Measurements from ENCODE around the gene FGF21.

Gene FGF21

DNA sequence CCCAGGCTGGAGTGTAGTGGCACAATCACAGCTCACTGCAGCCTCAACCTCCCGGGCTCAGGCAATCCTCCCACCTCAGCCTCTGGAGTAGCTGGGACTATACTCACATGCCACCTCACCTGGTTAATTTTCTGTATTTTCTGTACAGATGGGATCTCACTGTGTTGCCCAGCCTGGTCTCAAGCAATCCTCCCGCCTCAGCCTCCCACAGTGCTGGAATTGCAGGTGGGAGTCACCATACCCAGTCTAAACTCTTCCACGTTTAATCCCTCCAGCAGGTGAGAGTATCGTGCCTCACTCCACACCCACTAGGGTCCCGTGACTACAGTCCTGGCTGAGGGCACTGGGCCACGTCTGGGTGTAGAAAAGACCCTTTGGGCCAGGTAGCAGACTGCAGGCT is 39.0 kb downstream of the FGF21 start:
- no peak for DNase-seq

DNA sequence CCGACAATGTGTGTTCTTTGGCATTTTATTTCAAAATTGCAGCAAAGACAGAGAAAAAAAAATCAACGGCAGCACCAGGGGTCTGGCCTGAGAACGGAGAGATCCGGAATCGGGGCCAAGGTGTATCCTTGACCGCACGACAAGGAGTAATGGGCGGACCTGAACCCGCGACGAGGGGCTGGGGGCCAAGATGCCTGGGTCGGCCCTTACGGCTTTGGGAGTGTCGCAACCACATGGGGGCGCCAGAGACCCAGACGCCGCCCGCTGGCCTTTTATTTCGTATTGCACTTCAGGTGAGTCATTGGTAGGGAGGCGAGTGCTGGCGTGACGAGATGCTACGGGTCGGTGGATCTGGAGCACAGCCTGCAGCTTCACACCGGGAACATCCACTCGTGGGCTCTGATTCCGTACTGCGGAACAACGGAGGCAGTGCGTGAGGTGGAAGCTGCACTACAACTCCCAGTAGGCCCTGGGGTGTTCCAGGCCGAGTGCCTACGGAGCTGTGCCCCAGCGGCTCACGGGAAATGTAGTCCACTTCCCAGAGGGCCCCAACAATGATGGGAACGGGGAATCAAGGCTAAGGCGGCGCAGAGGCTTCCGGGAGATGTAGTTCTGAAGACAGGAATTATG is 39.8 kb downstream of the FGF21 start:
- DNase-seq: peak; percentile 97

DNA sequence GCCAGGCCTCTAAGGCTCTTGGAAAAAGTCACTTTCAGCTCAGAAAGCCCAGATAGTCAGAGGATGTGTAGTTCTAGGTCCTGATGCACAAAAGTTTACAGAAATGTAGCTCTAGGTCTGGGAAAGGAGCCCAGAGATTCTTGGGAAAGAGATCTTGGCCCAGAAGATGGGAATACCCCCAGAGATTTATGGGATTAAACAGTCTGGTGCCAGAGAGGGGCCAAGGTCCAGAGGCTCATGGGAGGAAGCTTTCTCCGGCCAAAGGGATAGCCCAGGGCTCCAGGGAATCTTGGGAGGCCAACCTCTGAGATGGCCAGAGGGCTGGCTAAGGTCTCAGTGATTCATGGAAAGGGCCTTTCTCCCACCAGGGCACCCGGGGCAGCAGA is 40.4 kb downstream of the FGF21 start:
- DNase-seq: no peak

DNA sequence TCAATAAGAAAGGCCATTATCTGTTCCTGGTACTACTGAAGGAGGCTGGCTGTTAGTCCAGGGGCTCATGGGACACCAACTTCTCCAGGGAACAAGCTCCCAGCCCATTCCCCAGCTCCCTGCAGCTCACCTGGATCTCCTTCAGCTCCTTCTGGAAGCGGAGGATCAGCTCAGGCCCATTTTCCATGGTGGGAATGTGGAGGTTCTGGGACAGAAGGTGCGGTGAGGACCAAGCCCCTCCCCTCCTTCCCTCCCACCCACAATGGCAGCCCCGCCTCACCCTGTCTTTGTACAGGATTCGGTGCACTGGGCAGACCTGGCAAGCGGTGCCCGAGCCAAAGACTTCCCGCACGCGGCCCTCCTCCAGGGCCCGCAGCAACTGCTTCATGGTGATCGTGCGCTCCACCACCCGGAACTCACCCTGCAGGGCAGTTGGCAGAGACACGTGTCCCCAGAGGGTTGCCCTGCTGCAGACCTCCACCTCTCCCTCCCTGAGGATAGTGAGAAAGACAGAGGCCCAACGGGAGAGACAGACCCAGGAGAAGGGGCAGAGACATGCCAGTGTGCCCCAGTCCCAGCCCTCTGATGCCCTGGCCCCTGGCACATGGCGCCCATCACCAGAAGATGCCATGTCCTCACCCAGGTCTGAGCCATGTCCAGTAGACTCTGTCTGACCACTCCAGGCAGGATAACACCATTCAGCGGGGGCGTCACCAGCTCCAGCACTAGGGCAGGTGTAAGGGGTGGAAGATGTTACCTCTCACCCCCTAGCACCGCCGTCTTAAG is 41.2 kb downstream of the FGF21 start:
- DNase-seq: no peak

DNA sequence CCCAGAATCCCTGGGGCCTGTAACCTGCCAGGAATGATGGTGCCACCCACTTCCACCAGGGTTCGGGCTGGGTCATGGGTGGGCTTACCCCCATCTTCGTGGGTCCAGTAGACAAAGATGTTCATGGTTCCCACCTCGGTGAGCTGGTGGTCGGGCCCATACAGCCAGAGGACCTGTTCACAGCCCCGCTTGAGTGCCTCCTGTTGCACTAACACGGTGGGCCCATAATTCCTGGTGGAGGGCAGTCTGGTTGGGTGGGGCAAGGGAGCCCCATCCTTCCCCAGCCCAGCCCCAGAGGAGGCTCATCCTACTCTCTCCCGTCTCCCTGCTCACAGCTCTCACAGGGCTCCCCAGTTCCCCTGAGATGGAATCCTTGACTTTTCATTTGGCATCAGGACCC is 41.8 kb downstream of the FGF21 start:
- DNase-seq: no peak

DNA sequence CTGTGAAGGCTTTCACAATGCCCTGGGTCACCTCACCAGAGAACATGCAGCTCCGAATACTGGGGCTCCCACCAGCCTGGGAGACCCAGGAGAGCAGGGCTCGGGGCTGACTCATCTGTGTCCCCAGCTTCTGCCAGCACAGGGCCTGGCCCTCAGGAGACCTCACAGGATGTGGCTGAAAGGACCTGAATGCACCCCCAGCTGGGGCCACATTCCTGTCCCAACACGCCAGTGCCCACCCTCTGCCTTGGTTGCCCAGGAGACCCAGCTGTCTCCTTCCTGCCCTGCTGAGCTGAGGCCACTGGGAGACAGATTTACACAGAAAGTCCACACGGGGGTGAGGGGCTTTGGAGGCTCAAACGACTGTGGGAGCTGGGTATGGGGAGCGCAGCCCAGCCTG is 43.6 kb downstream of the FGF21 start:
- DNase-seq: no peak

DNA sequence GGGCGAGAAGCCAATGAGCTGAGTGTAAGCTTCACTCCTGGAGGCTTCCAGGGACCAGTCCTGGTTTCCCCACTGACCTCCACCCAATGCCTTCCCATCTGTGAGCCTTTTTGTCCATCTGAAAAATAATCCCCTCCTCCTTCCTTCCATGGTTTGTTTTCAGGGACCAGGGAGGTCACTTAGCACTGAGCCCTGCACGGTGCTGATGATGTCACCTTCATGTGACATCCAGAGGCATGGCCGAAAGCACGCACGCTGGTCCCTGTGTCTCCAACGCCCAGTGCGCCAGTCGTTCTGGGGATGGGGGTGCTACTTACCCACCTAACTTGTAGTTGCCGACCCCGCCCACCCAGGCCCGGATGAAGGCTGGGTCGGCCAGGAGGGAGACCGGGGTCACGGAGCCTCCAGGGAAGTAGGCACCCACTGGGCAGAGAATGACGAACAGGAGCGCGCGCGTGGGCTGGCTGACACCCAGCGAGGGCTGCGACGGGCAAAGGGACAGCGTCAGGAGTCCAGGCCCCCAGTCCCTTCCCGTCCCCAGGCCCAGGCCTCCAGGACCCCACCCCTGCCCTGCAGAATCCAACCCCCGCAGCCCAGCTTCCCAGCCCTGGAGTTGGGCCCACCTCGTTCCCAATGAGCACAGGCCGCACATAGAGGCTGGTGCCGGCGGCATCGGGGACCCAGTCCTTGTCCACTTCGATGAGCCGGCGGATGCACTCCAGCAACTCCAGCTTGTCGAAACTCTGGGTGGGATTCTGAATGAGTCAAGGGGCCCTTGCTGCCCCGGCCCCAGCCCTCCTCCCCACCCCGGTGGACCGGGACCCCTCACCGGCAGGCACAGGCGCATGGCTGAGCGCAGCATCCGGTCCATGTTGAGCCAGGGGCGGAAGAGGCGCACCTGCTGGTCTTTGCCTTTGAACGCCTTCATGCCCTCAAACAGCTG is 44.3 kb downstream of the FGF21 start:
- DNase-seq: no peak

DNA sequence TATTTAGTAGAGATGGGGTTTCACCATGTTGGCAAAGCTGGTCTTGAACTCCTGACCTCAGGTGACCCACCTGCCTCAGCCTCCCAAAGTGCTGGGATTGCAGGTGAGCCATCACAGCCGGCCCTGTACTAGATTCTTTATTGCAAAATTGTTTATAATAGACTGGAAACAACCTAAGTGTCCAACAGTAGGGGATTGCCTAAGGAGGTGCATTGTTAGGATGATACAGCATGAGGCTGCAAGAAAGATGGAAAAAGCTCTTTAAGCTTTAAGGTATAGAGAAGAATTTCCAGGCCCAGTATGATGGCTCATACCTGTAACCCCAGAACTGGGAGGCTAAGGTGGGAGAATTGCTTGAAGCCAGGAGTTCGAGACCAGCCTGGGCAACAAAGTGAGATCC is 47.3 kb downstream of the FGF21 start:
- DNase-seq: no peak

DNA sequence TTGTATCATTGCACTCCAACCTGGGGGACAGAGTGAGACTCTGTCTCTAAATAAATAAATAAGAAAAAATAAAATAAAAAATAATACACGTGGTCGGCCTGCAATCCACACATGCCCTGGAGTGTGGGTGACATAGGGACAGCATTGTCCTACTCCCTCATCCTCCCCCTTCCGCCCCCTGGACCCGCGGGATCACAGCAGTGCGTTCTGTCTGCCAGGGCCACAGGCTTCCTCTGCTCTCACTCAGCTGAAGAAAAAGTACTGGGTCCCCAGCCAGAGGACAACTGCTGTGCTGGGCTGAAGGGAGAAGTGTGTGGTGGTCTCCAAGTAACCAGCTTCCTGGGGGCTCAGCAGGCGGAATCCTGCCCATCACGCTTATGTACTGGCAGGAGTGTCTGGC is 49.2 kb downstream of the FGF21 start:
- no peak for DNase-seq

DNA sequence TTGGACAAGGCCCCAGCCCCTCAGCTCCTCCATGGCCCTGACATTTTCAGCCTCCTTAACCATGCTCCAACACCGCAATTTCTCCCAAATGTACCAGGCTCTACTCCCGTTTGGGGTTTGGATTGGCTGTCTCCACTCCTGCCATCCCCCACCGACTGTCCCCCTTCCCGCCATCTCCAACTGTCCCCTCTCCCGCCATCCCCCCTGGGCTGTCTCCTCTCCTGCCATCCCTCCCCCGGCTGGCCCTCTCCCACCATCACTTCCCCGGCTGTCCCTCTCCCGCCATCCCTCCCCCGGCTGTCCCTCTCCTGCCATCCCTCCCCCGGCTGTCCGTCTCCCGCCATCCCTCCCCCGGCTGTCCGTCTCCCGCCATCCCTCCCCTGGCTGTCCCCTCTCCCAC is 50.1 kb downstream of the FGF21 start:
- no peak for DNase-seq

DNA sequence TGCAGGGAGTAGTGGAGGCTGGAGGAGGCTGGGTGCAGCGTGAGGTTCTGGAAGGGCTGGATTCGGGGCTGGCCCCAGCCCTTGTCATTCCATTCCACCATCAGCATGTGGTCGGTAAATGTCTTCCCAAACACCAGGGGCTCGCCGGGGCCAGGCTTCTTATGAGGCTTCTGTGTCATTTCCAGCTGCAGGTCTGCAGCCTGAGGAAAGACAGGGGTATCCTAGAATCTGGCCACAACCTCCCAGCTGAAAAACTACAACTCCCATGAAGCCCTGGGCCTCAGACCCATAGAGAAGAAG is 51.1 kb downstream of the FGF21 start:
- peak; percentile 83 for DNase-seq

DNA sequence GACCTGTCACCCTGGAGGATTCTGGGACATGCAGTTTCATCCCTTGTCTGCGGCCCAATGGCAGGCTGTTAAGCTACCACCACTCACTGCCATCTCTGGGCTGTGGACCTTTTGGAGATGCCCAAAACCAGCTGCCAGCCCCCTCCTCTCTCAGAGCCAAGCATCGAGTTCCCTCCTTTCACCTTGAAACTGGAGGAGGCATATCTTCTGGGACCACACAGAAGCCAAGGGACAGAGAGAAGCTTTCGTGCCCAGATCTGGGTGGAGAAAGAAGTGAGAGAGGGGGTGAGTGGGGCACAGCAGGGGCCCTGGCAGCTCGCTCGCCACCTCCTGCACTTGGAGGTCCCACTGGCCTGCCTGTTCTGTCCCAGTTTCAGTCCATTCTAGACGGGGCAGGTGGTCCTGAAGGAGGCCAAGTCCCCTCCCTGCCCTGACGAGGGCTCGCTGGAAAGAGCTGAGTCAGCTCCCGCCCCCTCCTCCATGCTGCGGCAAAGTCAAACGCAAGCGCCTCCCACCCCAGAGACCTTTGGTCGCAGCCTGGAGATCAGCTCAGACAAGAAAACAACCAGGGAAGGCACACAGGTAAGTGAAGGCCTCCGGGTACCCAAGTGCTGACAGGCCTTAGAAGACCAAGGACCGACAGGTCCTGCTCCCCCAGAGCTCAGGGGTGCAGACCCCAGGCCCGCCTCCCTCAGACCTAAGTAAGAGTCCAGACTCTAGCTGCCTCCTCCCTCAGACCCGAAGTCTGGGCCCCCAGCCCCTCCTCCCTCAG is 51.7 kb downstream of the FGF21 start:
- DNase-seq: no peak

DNA sequence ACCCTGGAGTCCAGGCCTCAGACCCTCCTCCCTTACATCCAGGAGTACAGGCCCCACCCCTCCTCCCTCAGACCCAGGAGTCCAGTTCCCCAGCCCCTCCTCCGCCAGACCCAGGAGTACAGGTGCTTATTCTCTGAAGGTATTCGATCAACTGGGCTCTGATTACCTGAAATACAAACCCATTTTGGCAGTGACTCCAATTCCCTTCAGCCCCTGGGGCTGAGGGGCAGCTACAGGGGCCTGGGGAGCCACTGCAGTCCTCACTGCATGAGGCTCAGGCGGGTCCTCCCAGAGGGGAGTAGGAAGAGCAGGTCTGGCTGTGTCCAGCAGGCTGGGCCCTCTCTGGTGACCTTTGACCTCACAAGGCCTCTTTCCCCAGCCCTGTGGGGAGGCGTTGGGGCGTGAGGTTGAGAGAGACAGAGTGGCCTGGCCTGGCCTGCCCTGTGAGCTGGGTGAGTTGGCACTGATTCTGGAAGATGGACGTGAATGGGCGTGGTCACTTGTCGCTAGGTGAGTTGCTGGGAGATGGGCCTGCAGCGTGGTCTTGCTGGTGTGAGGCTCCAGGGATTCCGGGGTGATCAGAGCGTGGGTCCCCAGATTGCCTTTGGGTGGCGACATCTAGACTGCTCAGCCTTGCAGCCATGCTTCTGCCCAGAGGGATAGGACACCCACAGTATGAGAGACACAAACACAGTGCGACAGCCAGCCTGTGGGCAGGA is 52.4 kb downstream of the FGF21 start:
- DNase-seq: no peak
